Tibial artery (tissue), 4 donors: ENCODE measurements around the gene ISL1.

ENCODE experiments used
- DNase-seq, 2 donors: peaks; one replicate each; pipeline ENCODE4 v3.0.0-alpha.2; 2019
- H3K27ac ChIP-seq, 2 donors: fragments of 200-600 bp; sonication (generic) in 1 of 2; 1 replicate in 1 of 2; 2 replicates in 1 of 2; pipeline ENCODE4 v1.5.1; 2018 to 2019; ENCODE audit warnings: mild to moderate bottlenecking in 1 of 2
- H3K27me3 ChIP-seq, 2 donors: fragments of 200-600 bp; sonication (generic) in 1 of 2; one replicate each; pipeline versions ENCODE4 v1.5.1 to v1.6.0; 2016 to 2019
- H3K36me3 ChIP-seq, 3 donors: fragments of 200-600 bp; sonication (generic) in 2 of 3; one replicate each; pipeline ENCODE4 v1.5.1; 2016 to 2019; ENCODE audit warnings: mild to moderate bottlenecking in 2 of 3
- H3K4me1 ChIP-seq, 4 donors: fragments of 200-600 bp; sonication (generic) in 2 of 4; 1 replicate in 3 of 4; 2 replicates in 1 of 4; pipeline ENCODE4 v1.5.1; 2016 to 2019
- H3K4me3 ChIP-seq, 2 donors: fragments of 200-600 bp; sonication (generic) in 1 of 2; 1 replicate in 1 of 2; 2 replicates in 1 of 2; pipeline ENCODE4 v1.5.1; 2018 to 2019; ENCODE audit warnings: mild to moderate bottlenecking in 2 of 2
- H3K9me3 ChIP-seq, 3 donors: fragments of 200-600 bp; sonication (generic) in 1 of 3; one replicate each; pipeline ENCODE4 v1.5.1; 2016 to 2019
- CTCF ChIP-seq, 2 experiments: fragments of 200-600 bp in 1 of 2; fragments of 450-650 bp in 1 of 2; IDR thresholded peaks; one replicate each; pipeline ENCODE4 v1.5.1; 2017 to 2019; ENCODE audit warnings: antibody characterized with exemption in 2 of 2, mild to moderate bottlenecking in 1 of 2, moderate library complexity in 1 of 2
- intact Hi-C: fragments of 100-400 bp; cut with DNase I; formaldehyde crosslinking; loops from one replicate; pipeline ENCODE4 v1.15.0; 2023; ENCODE audit warnings: low total_unique reads

The ISL1 gene

DNA sequence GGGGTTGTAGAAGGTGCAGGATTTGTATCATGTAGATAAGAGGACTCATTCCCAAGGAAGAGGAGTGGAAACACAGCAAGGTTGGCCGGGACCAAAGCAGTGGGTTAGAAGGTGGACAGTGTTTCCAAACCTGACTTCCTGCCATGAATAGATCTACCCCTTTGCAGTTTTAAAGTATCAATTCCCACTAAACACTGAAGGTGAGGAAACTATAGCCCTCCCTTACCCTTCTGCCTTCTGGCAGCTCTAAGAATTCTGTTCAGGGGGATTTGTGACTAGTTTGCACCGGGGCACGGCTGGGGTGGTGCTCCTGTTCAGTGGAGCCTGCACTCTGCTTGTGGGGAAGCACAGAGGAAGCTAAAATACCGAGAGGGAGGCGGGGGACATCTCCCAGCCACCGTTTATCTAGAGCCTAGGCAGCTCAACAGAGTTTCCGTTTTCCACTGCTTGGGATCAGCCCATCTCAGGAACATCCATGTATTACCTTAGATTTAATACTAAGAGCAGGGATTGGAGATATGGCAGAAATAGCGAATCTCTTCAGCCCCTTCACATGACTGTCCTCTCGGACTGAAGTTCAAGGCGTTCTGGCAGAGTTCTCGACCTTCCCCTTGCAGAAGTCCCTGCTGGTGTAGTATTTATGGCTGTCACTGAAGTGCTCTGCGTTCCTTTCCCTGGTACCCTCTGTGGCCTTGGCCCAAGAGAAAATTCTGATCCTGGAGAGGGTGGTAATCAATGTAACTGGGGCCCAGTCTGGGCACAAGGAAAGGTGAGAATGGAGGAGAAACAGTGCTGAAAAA is 5.4 kb downstream of the ISL1 start:
- TF ChIP-seq CTCF (IDR thresholded peaks at IDR 0.05): no peak
- no peaks in the 10 kb centered on the region for H3K36me3 ChIP-seq
- peaks cover 0 to 34% (median 18%) of the 10 kb centered on the region in 4 donors for H3K4me1 ChIP-seq
- DNase-seq: no peak
- intact Hi-C loops: no loop called here
- peaks cover 0 to 78% of the 10 kb centered on the region in 2 donors for H3K27me3 ChIP-seq
- no peak overlapping the region for H3K4me3 ChIP-seq
- no peaks in the 10 kb centered on the region for H3K9me3 ChIP-seq
- H3K27ac ChIP-seq: no peak overlapping the region

- Histone ChIP-seq H3K27ac (no peak overlapping the region), H3K9me3 (no peaks in the 10 kb centered on the region), H3K4me3 (peak overlapping the region; percentile 14 to 38), H3K27me3 (peaks cover 0 to 74% of the 10 kb centered on the region in 2 donors), H3K4me1 (peaks cover 0 to 29% (median 17%) of the 10 kb centered on the region in 4 donors), H3K36me3 (no peaks in the 10 kb centered on the region)
- DNase-seq: no peak
- no peak for TF ChIP-seq CTCF (IDR thresholded peaks at IDR 0.05)
- intact Hi-C loops: no loop called here
These were observed 6.0 kb downstream of the ISL1 start for GRCh38 chr5:51389288-51389576.

- DNase-seq: no peak
- Histone ChIP-seq H3K27ac (no peak overlapping the region), H3K9me3 (no peaks in the 10 kb centered on the region), H3K4me1 (peaks cover 0 to 29% (median 17%) of the 10 kb centered on the region in 4 donors), H3K36me3 (no peaks in the 10 kb centered on the region), H3K27me3 (peaks cover 0 to 72% of the 10 kb centered on the region in 2 donors), H3K4me3 (peak overlapping the region; percentile 14 to 38)
- no peak for TF ChIP-seq CTCF (IDR thresholded peaks at IDR 0.05)
- intact Hi-C loops: no loop called here
These were observed 6.6 kb downstream of the ISL1 start for GRCh38 chr5:51389577-51390463.

GRCh38 chr5:51391175-51391574 is 7.9 kb downstream of the ISL1 start:
- intact Hi-C loops: no loop called here
- no peaks in the 10 kb centered on the region for H3K9me3 ChIP-seq
- DNase-seq: no peak
- no peak for TF ChIP-seq CTCF (IDR thresholded peaks at IDR 0.05)
- H3K27me3 ChIP-seq: peaks cover 0 to 71% of the 10 kb centered on the region in 2 donors
- no peaks in the 10 kb centered on the region for H3K36me3 ChIP-seq
- H3K4me3 ChIP-seq: no peak overlapping the region
- no peak overlapping the region for H3K27ac ChIP-seq
- H3K4me1 ChIP-seq: peaks cover 0 to 29% (median 17%) of the 10 kb centered on the region in 4 donors

DNA sequence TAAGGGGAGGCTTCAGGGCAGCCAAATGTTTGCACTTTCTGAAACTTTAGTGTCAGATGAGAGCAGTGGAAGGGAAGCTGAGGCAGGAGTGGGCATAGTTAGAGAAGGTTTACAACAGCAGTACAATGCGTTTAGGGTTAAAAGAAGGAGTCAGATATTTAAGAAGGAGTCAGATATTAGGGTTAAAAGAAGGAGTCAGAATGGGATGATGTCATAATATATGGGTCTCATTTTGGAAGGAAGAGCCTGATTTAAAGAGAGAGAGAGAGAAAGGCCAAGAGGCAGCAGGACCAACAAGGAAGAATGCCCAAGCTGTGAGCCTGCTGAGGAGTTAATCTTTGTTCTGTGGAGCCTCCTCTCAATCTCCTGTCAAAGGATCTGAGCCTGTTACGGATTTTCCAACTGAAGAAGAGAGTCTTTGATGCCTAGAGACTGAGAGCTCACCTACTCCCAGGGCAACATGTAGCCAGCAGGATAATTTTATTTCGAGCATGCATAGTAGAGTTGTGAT is 9.5 kb downstream of the ISL1 start:
- intact Hi-C loops: no loop called here
- H3K4me1 ChIP-seq: peaks cover 0 to 20% (median 12%) of the 10 kb centered on the region in 4 donors
- no peak overlapping the region for H3K27ac ChIP-seq
- H3K4me3 ChIP-seq: no peak overlapping the region
- no peak for TF ChIP-seq CTCF (IDR thresholded peaks at IDR 0.05)
- H3K36me3 ChIP-seq: no peaks in the 10 kb centered on the region
- H3K27me3 ChIP-seq: peaks cover 0 to 63% of the 10 kb centered on the region in 2 donors
- no peak for DNase-seq
- no peaks in the 10 kb centered on the region for H3K9me3 ChIP-seq
